ENCODE measurements around the gene SAE1.
"Not testable (repeated sequence)": the region's sequence is repeated elsewhere in the genome, so short reads cannot be mapped to it uniquely, and the experiment has no call there.

SAE1 gene

GRCh38 chr19:47097396-47098201 lies 33.0 kb upstream of the SAE1 start:
- TF ChIP-seq POLR2A (IDR thresholded peaks at IDR 0.05; ENCODE audit: low read depth, low read length) = no peak
- FAIRE-seq = no peak
- DNase-seq (ENCODE audit: insufficient read length, low spot score) = no peak

- no peak for DNase-seq (ENCODE audit: insufficient read length, low spot score)
- no peak for FAIRE-seq
Measured at GRCh38 chr19:47098608-47099007, 32.0 kb upstream of the SAE1 start.

GRCh38 chr19:47099576-47100050 lies 31.0 kb upstream of the SAE1 start:
- DNase-seq (ENCODE audit: insufficient read length, low spot score) (no peak), FAIRE-seq (no peak)
- no peak for TF ChIP-seq POLR2A (IDR thresholded peaks at IDR 0.05; ENCODE audit: low read depth, low read length)

More at GRCh38 chr19:47098608-47099007, 32.0 kb upstream of the SAE1 start:
- TF ChIP-seq POLR2A (IDR thresholded peaks at IDR 0.05; ENCODE audit: low read depth, low read length) = no peak

GRCh38 chr19:47100290-47100689 lies 30.3 kb upstream of the SAE1 start:
- DNase-seq (ENCODE audit: insufficient read length, low spot score) (no peak), FAIRE-seq (no peak)
- no peak for TF ChIP-seq POLR2A (IDR thresholded peaks at IDR 0.05; ENCODE audit: low read depth, low read length)

GRCh38 chr19:47101116-47101515 lies 29.5 kb upstream of the SAE1 start:
- FAIRE-seq; DNase-seq (ENCODE audit: insufficient read length, low spot score): not testable (repeated sequence)

- FAIRE-seq = no peak
- DNase-seq (ENCODE audit: insufficient read length, low spot score) = no peak
- TF ChIP-seq POLR2A (IDR thresholded peaks at IDR 0.05; ENCODE audit: low read depth, low read length) = no peak
Measured at GRCh38 chr19:47102346-47103060, 28.1 kb upstream of the SAE1 start.

GRCh38 chr19:47104680-47105079 lies 26.0 kb upstream of the SAE1 start:
- no peak for FAIRE-seq
- no peak for DNase-seq (ENCODE audit: insufficient read length, low spot score)
- no peak for TF ChIP-seq POLR2A (IDR thresholded peaks at IDR 0.05; ENCODE audit: low read depth, low read length)

- no peak for TF ChIP-seq POLR2A (IDR thresholded peaks at IDR 0.05; ENCODE audit: low read depth, low read length)
- FAIRE-seq (no peak), DNase-seq (ENCODE audit: insufficient read length, low spot score) (no peak)
Measured at GRCh38 chr19:47105874-47106273, 24.8 kb upstream of the SAE1 start.

GRCh38 chr19:47106821-47107201 lies 23.8 kb upstream of the SAE1 start:
- TF ChIP-seq POLR2A (IDR thresholded peaks at IDR 0.05; ENCODE audit: low read depth, low read length) = no peak
- DNase-seq (ENCODE audit: insufficient read length, low spot score) (no peak), FAIRE-seq (no peak)

GRCh38 chr19:47107202-47107952 lies 23.3 kb upstream of the SAE1 start:
- TF ChIP-seq POLR2A (IDR thresholded peaks at IDR 0.05; ENCODE audit: low read depth, low read length) = no peak
- DNase-seq (ENCODE audit: insufficient read length, low spot score) (no peak), FAIRE-seq (no peak)

- TF ChIP-seq POLR2A (IDR thresholded peaks at IDR 0.05; ENCODE audit: low read depth, low read length) = no peak
- no peak for FAIRE-seq
- DNase-seq (ENCODE audit: insufficient read length, low spot score) = no peak
Measured at GRCh38 chr19:47107953-47108746, 22.5 kb upstream of the SAE1 start.

- FAIRE-seq = no peak
- no peak for TF ChIP-seq POLR2A (IDR thresholded peaks at IDR 0.05; ENCODE audit: low read depth, low read length)
- no peak for DNase-seq (ENCODE audit: insufficient read length, low spot score)
Measured at GRCh38 chr19:47109177-47109540, 21.5 kb upstream of the SAE1 start.

GRCh38 chr19:47109541-47110375 lies 20.9 kb upstream of the SAE1 start:
- no peak for TF ChIP-seq POLR2A (IDR thresholded peaks at IDR 0.05; ENCODE audit: low read depth, low read length)
- no peak for DNase-seq (ENCODE audit: insufficient read length, low spot score)
- no peak for FAIRE-seq

All from H54 (cell line).